Endometrium (tissue), 2 donors: ENCODE measurements around the gene NUDT6.
"Not testable (repeated sequence)": the region's sequence is repeated elsewhere in the genome, so short reads cannot be mapped to it uniquely, and the experiment has no call there.

ENCODE experiments used
- FAIRE-seq: peaks from 2 replicates; lab custom pipeline; 2012; peaks lifted over from hg19 to GRCh38; lab: Jason Lieb, UNC
- donor health status: control.
- donor health status: control.

The NUDT6 gene

GRCh38 chr4:122875949-122876348 lies 46.4 kb downstream of the NUDT6 start:
- FAIRE-seq, result no peak

DNA sequence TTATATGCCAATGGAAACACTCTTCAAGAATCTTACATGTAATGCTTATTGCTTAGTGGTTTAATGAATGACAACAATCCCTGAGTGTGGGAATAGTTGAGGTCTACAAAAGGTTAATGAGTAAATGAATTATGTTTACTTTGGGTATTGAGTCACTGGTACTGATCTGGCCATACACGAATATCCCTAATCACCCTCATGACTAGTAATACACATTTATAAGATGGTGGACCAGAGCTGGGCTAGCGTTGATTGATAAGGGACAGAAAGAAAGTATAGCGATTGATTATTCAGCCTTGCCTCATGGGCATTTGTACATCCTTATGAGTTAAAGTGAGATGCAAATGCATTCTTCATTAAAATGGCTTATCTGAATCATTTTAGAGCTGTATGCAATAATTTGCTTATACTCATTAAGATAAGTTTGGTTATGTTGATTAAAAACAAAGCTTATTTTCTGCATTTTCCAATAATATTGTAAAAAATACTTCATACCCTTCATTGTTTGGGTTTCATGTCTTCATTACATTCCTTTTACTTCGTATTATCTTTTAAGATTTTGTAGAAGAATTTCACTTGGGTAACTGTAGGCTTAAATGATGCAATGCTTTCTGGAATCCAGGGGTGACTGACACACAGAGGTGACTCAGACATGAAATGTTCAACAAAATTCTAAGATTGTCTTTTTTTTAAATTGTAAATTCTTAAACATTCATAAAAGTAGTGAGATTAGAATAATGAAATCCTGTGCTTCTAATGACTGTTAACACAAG lies 48.4 kb downstream of the NUDT6 start:
- FAIRE-seq, result no peak

- no peak for FAIRE-seq
Observed at GRCh38 chr4:122873146-122873545, 49.3 kb downstream of the NUDT6 start.

GRCh38 chr4:122868235-122868634 lies 54.2 kb downstream of the NUDT6 start:
- not testable (repeated sequence) for FAIRE-seq

DNA sequence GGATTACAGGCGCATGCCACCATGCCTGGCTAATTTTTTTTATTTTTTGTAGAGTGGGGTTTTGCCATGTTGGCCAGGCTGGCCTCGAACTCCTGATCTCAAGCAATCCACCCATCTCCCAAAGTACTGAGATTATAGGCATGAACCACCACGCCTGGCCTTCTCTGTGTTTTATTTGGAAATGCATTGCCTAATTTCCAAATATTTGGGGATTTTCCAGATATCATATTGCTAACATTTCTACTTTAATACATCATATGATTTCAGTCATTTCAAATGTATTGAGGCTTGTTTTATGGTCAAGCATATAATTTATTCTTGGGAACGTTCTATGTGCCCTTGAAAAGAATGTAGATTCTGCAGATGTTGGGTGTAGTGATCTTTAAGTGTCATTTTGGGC lies 57.0 kb downstream of the NUDT6 start:
- FAIRE-seq, result no peak

DNA sequence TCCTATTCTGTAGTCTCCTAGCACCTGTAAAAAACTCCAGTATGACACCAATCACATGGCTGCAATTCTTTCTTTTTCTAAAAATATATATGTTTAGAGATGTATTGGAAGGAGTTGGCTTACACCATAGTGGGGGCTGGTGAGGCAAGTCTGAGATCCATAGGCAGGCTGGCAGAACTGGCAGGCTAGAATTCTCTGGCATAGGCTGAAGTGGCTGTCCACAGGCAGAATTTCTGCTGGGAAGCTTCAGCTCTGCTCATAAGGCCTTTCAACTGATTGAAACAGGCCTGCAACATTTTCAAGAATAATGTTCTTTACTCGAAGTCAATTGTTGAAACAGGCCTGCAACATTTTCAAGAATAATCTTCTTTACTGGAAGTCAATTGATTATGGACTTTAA lies 58.8 kb downstream of the NUDT6 start:
- FAIRE-seq, result no peak

- FAIRE-seq, result no peak
Observed at GRCh38 chr4:122861172-122861943, 61.0 kb downstream of the NUDT6 start.

DNA sequence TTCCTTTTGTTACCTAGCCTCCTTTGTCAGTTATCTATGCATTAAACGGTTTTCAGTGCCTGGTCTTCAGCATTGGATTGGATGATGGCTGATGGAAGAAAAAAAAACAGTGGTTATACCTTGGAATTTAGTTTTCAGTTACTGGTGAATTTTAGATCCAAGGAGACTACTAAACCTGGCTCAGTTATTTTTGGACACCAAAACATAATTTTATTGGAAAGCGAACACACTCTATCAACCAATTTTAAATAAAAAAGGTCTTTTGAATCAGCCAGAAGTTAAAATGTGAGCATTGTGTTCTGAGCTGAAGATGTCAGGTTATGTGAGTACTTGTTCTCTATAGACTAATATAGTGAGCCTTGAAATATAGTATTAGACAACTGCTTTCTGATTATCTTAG lies 63.7 kb downstream of the NUDT6 start:
- FAIRE-seq, result no peak

DNA sequence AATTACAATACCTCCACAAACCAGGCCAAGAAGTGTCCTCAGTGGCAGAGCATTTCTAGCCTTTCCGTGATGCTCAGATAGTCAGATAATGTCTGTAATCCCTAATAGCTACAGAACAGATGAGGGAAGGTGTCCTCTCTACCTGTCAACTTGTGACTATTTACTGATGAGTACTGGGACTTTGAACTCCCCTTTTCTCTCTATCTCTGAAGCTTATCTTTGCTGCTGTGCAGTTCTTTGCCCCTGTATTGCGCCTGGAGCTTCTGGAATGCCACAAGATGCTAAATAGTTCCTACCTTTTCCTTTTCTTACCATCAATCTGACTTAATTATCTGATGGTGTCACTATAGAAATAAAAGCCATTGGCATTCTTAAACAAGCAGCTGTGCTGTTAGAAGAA lies 65.2 kb downstream of the NUDT6 start:
- no peak for FAIRE-seq

- FAIRE-seq, result no peak
Observed at GRCh38 chr4:122855353-122855890, 67.0 kb downstream of the NUDT6 start.

DNA sequence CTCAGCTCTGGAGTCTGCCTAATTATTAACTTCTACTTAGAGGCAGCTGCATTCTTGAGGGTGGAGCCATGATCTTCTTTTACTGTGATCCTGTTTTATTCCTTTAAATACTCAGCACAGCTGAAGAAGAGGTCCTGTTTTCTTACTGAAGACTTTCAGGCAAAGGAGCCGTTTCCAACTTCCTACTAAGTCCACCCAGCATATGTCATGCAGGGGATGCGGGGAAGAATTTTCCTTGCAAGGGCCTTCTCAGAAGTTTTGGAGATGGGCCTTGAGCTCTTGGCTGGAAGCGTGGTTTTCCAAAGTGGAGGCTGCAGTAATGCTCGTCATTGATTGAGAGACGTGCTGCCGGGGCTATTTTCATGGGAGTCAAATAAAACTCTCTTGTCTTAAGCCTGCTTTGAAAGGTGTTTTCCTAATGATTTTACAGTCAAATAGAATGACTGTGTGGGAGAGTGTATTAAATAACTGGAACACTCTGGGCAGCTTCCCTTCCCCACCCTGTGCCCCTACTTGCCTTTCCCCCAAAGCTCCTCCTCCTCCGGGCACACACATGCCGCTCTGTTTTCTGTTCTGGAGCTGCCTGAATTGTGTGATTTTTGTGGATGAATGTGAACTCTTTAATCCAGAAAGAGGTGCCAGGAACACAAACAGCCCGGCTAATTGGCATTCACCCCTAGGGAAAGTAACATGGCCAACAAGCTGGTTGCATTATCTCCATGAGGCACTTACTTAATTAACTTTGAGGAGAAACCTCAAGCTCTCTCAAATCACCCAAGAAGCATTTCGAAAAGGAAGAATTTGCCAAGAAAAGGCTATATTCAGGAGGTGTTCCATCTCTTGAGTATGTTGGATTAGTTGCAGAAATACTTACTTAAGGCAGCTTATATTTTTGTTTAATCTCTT lies 67.7 kb downstream of the NUDT6 start:
- no peak for FAIRE-seq

DNA sequence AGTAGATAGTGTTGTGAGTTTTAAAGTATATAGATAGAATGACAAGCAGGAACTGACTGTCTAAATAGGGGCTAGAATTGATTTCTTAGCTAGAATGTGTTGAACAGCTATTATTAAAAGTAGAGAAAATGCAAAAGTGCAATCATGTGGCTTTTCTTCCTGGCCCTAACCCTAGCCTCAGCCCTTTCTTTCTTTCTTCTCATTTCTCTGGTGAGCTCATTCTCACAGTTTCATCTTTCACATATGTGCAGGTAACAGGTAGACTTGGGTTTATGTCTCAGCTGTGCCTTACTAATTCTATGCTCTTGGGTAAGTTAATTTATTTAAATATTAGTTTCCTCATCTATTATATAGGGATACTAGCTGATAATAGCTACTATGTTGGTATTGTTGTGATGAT lies 70.8 kb downstream of the NUDT6 start:
- no peak for FAIRE-seq

DNA sequence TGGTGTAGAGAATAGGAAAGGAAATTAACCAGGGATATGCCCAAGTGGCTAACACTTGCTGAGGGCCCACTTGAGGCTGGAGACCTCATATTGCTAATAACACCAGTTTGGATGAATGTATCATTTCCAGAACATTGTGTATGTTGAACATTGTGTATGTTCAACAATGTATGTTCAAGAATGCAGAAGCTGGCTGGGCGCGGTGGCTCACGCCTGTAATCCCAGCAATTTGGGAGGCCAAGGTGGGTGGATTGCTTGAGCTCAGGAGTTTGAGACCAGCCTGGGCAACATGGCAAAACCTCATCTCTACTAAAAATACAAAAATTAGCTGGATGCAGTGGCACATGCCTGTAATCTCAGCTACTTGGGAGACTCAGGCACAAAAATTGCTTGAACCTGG lies 72.6 kb downstream of the NUDT6 start:
- not testable (repeated sequence) for FAIRE-seq

DNA sequence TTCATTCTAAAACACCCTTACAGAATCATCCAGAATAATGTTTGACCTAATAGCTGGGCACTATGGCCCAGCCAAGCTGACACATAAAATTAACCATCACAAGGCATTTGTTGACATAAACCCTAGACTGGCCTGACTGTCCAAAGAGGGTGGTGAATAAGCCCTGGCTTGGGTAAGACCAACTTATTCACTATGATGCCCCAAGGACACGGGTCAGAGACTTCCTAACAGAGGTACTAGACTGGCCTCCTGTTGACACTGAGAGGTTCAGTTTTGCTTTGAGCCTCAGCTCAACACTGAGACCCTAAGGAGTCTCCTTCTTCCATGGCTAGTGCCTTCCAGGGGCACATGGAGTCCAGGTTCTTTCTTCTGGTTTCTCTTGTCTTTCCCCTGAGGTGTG lies 74.5 kb downstream of the NUDT6 start:
- no peak for FAIRE-seq

DNA sequence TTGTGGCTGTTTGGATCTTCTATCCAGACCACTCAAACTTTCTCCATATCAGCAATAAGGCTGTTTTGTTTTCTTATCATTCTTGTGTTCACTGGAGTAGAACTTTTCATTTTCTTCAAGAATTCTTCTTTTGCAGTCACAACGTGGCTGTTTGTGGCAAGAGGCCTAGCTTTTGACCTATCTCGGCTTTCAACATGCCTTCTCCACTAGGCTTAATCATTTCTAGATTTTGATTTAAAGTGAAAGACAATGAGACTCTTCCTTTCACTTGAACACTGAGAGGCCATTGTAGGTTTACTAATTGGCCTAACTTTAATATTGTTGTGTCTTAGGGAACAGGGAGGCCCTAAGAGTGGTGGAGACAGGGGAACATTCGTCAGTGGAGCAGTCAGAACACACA lies 76.6 kb downstream of the NUDT6 start:
- no peak for FAIRE-seq

GRCh38 chr4:122845066-122845465 lies 77.3 kb downstream of the NUDT6 start:
- no peak for FAIRE-seq

DNA sequence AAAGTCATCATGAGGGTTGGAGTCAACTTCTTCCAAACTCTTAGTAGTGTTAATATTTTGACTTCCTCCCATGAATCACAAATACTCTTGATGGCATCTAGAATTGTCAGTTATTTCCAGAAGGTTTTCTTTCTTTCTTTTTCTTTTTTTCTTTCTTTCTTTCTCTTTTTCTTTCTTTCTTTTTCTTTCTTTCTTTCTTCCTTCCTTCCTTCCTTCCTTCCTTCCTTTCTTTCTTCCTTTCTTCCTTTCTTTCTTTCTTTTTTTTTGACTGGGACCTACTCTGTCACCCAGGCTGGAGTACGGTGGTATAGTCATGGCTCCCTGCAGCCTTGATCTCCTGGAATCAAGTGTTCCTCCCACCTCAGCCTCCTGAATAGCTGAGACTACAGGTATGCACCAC lies 78.0 kb downstream of the NUDT6 start:
- not testable (repeated sequence) for FAIRE-seq

DNA sequence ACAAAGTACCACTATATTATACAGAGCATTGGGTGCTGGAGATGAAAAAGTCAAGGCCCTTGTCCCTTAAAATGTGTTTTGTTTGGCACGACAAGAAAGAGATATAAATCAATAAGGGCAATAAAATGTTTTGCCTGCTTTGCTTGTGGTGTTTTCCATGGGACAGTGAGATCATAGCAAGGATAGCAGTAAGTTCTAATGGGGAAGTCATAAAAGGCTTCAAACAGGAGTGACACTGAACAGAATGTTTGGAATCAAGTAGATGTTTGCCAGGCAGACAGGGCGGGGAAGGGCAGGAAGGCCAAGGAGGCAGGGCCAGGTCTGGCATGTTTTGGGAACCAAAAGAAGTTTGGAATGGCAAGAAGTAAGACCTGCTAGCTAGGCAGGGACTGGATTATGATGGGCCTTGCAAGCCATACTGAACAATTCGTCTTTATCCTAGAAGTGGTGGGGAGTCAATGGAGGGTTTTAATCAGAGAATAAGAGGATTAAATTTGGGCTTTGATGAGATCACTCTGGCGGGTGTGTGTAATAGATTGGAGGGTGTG lies 79.3 kb downstream of the NUDT6 start:
- FAIRE-seq, result peak; percentile 82
